GM03348 (cell line): ENCODE measurements around the gene CACNA1I.

Experiments
- DNase-seq: peaks from one replicate; pipeline ENCODE4 v3.0.0; 2012; ENCODE audit warnings: low spot score

The CACNA1I gene

DNA sequence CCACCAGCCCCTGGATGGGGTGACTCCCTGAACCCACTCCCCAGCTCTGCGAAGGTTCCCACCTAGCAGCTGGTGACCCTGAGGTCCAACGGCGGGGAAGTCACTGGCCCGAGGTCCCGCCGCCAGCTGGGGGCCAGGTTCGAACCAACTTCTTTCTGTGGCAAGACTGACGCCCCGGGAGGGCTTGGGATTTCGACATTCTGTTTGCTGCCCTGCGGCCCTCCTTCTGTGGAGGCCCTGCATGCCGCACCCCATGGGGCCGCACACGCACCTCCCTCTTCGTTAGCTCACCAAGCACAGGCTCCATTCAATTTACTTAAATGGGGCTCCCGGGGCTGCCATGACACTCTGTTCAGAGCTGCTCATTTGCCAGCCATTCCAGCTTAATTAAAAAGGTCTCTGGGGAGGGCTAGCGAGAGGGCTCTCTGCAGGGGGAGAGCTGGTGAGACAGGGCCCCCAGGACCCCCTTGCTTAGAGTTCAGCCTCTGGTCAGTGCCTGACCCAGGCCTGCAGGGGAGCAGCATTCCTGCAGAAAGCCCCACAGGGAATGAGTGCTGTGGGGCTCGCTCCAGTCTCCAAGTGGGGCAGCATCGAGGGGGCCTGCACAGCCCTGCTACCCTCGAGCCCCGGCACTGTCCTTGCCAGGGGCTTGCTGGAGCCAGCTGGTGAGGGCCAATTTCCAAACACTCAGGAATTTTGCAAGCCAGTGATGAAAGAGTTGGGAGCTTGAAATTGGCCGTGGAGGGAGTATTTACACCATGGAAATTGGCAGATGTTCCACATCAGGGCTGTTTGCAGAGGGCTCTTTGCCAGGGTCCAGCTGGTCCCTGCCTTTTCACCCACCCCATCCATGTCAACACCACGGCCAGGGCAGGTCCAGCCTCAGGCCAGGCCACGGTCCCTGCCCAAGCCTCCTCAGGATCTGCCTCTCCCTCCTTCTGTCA is 80.8 kb downstream of the CACNA1I start:
- no peak for DNase-seq

DNA sequence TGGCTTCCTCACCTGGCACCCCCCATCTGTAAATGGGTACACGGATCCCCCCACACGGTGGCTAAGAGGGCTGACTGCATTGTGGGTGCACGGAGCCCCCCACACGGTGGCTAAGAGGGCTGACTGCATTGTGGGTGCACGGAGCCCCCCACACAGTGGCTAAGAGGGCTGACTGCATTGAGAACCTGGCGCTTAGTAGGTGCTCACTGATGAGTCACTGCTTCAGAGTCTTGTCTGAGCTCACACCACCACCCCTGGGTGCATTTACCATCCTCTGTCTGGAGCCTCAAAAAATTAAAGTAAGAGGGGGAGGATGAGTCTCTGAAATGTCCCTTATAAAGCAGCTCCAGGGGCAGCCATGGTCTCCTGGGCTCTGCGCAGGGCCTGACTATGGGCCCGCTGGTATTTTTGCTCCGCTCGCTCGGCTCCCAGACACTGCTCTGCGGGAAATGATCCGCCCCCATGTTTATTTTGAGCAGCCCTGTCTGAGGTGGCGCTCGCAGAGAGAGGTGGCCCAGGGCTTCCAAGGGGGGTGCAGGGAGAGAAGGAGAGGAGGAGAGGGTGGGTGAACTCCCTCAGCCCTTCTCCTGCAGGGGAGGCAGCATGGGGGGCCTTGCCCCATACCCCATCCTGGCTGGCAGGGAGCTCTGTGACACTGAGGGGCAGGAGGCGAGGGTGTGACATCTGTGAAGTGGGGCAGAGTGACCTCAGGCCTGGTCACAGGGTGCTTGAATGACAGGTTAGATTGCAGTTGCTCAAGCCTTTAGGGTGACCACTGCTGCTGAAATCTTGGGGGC is 82.6 kb downstream of the CACNA1I start:
- no peak for DNase-seq

DNA sequence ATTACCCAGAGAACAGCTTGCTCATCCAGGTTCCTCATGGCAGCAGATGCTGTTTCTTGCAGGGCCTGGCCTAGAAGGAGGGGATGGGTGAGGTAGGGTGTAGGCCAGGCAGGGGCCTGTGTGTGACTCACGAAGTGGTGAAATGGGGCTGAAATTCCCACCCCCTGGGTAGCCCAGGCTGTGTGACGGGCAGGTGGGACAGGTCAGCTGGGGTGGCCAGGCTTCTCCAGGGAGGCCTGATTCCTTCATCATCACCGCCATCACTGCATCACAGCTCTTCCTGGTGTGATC is 83.2 kb downstream of the CACNA1I start:
- no peak for DNase-seq

DNA sequence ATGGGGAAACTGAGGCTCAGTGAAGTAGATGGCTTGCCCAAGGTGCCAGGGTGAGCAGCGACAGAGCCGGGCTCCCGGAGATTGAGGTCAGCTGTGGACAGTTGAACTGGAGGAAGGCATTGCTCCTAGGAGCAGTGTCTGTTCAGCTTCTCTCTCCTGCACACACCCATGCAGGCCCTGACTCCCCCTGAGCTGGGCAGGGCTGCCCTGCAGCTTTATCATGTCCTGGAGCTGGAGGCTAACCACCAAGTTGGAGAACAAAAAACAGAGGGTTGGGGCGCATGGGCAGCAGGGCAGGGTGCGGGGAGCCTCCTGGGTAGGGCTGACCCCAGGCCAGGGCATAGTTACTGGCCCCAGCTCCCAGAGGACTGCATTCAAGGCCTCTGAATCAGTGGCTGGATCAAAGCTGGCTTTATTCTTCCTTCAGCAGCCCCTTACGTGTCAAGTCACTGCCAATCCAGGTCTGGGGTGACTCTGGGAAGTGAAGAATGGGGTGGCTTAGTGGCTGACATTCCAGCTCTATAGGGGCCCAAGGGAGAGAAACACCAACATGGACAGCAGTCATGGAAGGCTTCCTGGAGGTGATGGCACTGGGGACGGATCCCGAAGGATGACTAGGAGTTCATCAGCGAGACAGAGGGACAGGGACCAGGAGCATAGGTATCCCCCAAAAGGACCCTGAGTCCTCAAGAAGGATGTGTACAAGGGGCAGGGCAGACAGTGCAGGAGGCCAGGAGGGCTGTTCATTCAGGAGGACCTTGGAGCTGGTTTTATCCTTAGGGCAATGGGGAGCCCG is 83.8 kb downstream of the CACNA1I start:
- DNase-seq = no peak

DNA sequence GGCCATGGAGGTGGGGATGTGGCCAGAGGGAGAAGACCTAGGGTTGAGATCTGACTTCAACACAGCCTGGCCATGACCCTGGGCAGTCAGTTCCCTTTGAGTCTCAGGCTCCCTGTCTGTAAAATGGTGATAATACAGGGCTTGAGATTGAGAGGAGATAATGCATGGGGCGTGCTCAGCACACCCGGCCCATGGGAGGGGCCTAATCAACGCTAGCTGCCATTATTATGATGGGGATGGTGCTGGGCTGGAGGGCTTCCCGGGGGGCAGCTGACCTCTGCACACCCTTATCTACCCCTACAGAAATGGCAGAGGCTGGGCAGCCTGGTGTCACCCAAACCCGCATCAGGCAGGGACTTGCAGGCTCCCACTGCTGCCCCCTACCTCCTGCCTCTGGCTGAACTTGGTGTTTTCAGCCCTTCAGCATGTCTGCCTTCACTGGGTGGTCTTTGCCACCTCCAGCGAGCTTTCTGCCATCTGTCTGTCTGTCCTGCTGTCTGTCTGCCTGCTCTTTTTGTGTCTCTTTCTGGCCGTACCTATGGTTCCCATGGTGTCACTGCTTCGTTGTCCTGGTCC is 84.5 kb downstream of the CACNA1I start:
- no peak for DNase-seq

DNA sequence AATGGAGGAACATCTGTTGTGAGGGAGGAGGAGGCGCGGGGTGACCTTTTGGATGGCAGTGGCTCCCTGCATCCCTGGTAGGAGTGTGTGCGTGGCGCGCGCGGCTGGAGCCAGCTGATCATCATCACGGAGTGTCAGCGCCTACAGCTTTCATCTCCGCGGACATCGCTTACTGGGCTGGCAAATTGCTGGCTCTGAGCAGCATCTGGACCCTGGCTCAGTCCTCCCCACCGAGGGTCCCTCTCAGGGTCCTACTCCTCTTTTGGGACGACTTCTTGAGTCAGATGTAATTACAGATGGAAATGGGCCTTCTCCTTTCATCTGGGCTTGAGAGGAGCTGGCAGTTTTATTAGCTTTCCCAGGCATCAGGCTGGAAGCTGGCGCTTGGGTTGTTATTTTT is 85.3 kb downstream of the CACNA1I start:
- no peak for DNase-seq

DNA sequence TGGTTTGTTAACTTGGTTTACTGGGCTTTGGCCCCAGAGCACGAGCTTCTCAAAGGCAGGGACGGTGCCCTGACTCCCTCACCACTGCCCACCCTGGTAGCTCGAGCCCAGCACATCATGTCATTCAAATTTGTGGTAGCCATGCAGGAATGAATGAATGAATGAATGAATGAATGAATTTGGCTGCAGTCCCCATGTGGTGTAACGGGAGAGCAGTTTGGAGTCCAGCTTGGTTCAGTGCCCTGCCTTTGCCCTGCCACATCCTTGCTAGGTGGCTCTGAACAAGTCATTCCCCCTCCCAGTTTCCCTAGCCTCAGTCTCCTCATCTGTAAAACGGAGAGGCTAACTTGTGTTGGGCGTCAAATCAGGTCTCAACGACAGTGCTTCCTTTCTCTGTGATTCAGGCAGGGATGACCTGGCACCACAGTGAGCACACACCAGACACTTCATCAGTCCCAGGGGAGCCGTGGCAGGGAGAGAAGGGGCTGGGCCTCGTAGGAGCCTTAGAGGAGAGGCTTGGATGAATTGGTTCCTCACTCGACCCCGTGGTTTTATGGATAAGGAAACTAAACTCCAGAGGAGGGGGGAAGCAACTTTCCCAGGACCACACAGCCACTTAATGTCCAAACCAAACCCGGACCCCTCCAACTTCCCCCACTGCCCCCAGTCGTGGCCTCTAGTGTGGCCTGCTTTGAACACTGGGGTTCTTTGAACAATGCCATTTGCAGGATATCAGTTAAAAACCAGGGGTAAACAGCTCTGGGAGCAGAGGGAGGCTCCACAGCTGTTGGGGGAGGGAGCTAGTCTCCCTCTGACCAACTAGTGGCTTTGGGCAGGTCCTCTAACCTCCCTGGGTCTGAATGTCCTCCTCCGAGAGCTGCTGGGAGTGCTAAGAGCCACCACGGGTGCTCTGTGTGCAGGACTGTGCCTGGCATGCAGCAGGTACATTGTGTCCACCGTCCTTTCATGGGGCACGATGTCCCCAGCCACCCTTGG is 86.2 kb downstream of the CACNA1I start:
- no peak for DNase-seq

DNA sequence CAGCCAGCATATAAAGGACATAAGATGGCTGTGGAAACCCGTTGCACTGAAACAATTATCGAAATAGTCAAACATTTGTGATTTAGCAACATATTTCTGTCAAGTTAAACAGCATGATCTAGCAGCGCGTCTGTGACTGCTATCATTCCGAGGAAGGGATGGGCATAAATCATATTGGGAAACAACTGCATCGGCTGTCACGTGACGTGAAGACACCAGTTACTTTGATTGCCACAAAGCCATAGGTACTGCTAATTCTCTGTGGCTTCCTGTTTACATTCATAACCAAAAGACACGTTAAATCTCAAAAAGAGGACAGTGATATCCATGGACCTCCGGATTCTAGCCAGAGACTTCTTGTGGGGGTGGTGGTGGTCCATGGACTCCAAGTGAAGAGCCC is 87.8 kb downstream of the CACNA1I start:
- DNase-seq = no peak

DNA sequence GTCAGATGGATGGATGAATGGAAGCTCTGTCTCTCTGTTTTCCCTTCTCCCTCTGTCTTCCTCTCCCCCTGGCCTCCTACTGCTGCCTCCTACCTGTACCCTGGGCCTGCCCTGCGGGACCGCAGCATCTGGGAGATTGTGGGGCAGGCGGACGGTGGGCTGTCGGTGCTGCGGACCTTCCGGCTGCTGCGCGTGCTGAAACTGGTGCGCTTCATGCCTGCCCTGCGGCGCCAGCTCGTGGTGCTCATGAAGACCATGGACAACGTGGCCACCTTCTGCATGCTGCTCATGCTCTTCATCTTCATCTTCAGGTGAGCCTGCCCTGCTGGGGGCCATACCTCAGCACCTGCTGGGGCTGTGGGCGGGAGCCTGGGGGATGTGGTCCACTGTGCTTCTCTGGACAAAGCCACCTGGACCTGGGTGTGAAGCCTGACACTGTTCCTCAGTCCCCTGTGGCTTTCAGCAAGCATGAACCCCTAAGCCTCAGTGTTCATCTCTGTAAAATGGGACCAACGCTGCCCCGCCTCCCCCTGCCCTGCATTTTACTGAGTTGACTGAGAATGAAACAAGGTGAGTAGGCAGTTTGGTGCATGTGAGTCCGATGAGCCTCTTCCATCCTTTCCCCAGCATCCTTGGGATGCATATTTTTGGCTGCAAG is 88.4 kb downstream of the CACNA1I start:
- no peak for DNase-seq

DNA sequence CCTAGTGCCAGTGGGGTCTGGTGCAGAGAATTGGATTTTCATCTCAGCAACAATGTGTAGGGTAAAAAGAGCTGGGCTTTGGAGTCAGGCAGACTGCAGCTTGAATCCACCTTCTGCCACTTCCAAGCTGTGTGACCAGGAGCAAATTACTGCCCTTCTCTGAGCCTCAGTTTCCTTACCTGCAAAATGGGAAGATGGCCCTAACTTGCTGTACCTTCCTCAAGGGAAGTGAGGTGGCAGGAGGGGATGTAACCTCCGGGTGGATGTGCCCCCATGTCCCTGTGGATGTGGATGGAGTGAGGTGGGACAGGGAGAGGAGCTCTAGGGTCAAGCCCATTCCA is 90.9 kb downstream of the CACNA1I start:
- no peak for DNase-seq

DNA sequence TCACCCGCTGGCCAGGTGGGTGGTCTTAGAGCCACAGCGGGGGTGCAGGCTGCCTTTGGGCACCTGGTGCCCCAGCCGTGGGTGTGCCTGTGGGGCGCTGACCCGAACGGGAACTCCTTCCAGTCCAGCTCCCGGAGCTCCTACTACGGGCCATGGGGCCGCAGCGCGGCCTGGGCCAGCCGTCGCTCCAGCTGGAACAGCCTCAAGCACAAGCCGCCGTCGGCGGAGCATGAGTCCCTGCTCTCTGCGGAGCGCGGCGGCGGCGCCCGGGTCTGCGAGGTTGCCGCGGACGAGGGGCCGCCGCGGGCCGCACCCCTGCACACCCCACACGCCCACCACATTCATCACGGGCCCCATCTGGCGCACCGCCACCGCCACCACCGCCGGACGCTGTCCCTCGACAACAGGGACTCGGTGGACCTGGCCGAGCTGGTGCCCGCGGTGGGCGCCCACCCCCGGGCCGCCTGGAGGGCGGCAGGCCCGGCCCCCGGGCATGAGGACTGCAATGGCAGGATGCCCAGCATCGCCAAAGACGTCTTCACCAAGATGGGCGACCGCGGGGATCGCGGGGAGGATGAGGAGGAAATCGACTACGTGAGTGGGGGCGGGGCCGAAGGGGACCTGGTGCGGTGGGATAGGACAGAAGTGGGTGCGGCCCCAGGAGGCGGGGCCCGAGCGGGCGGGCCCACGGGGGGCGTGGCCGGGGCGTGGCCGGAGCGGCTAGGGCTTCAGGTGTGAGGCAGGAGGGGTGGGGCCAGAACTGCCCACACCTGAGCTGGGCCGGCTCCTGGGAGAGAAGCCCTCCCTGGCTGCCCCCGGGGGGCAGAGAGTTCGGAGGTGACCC is 91.5 kb downstream of the CACNA1I start:
- no peak for DNase-seq

DNA sequence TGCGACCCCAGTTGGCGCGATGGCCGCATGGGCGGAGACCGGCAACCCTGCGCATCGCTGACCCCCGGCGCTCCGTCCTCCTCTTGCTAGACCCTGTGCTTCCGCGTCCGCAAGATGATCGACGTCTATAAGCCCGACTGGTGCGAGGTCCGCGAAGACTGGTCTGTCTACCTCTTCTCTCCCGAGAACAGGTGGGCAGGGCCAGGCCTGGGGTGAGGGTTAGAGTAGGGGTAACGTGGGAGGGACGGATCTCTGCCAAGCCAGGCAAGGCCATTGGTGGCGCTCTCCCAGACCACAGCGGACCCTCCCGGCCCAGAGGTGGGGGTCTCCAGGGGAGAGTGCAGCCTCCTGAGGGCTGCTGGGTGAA is 92.1 kb downstream of the CACNA1I start:
- DNase-seq = no peak

DNA sequence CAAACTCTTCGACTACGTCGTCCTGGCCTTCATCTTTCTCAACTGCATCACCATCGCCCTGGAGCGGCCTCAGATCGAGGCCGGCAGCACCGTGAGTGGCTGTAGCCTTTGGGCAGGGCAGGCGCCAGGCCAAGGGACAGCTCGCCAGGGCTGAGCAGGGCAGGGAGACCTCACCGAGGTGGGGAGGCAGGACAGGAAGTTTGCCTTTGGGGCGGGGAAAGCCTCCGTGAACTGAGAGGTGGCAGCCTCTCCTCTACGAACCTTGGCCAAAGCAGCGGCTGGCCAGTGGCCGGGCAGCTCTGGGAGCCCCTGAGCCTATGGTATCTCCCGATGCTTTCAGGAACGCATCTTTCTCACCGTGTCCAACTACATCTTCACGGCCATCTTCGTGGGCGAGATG is 93.2 kb downstream of the CACNA1I start:
- DNase-seq = no peak

DNA sequence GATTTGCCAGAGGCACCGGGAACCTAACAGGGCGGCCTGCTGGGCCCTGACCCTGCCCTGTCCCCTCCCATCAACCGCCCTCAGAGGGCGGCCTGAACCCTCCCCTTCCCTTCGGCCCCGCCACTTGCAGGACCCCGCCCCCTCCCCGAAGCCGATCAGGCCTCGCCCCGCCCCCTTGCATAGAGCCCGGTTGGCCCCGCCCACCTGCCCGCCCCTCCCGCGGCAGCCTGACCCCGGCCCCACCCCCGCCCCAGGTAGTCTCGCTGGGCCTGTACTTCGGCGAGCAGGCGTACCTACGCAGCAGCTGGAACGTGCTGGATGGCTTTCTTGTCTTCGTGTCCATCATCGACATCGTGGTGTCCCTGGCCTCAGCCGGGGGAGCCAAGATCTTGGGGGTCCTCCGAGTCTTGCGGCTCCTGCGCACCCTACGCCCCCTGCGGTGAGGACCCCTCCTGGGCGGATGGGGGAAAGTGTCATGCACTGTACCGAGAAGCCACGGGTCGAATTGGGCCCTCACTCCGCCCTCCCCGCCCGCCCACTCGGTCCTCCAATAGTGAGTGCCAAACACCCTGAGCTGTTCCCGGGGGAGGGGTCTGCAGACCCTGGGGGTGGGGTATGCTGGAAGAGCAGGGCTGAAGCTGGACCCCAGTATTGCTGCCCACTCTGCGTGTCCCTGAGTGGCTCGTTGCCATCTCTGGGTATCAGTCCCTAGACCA is 94.1 kb downstream of the CACNA1I start:
- DNase-seq = no peak

DNA sequence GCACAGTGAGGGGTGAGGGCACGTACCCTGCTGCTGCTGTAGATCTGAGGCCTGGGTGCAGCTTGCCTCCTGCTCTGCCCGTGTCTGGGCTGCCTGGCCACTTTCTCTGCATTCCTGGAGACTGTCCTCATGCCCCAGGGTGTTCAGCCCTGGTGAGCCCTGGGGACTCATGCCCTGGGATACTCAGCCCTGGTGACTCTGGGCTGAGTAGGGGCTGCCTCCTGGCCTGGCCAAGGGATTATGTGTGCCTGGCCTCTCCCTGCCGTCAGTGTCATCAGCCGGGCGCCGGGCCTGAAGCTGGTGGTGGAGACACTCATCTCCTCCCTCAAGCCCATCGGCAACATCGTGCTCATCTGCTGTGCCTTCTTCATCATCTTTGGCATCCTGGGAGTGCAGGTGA is 94.7 kb downstream of the CACNA1I start:
- peak; percentile 41 for DNase-seq

DNA sequence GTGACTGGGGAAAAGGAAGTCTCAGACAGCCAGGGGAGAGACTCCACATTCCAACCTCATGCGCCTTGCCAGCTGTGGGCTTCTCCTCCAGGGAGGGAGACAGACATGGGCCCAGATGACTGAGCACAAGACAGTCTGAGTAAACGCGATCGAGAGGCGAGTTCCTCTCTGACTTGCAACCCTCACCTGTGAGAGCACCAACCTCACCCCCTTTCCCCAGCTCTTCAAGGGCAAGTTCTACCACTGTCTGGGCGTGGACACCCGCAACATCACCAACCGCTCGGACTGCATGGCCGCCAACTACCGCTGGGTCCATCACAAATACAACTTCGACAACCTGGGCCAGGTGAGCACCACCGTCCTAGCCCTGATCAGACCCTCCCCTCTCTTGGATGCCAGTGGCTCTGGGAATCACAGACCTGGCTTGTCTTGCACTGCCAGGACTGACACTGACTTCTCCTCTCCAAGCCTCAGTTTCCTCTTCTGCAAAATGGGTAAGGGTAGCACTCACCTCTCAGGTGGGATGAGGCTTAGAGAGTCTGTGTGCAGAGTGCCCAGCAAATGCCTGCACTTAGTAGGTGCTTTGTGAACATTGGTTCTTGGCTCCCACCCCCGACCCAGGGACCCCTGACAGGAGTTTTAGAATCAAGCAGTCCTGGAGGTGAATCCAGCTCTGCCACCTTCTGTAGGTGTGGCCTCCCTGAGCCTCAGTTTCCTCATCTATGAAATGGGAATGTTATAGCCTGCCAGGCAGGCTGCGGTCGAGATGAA is 95.3 kb downstream of the CACNA1I start:
- DNase-seq = no peak

DNA sequence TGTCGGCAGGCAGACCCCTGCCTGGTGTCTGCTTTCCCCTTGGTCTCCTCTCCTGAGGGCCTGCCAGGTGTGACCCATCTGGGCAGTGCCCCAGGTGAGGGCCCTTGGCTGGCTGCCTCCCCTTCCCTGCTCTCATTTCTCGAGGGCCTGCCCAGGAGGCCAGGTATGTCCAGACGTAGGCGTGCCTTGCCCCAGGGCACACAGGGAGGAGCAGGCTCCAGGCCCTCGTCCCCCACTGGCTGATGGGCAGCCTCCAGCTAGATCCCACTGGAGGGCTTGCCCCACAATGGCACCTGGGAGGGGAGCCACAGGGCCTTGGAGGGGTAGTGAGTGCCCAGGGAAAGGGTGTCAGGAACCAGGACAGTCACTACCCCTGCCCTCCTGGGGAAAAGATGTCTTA is 95.9 kb downstream of the CACNA1I start:
- DNase-seq = no peak

DNA sequence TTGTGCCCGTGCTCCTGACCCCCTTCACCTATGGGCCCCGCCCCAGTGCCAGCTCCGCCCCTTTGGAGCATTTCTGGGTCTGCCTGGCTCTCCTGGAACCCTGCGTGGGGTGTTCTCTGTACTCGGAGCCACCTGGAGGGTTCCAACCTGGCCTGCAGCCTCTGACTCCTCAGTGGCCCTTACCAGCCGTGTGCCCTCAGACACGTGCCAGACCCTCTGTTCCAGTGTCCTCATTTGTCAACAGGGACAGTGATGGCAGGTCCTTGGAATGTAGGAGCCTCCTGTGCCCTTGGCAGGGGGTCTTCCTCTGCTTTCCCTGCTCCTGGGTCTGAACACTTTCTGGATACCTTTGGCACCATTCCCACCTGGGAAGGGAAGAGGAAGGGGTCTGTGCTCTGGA is 96.4 kb downstream of the CACNA1I start:
- no peak for DNase-seq
